Measurements from ENCODE around the gene PRAC1. TPM values are rescaled to one million over a fixed set of nuclear protein-coding genes. Genes with fewer than 3 reads are reported as not detected.

Gene PRAC1
- total and polyA plus RNA-seq, 2 of the 8 experiments (the other 6 are each of a cell fraction or from before 2014, with no cell fraction given): not detected

GRCh38 chr17:48729335-48730239 lies 7.3 kb upstream of the PRAC1 start (continued):
- TF ChIP-seq ASH2L (IDR thresholded peaks at IDR 0.05; ENCODE audit: low read length): no peak
- TF ChIP-seq RNF2 (IDR thresholded peaks at IDR 0.05; ENCODE audit: borderline replicate concordance, low read depth, low read length, missing control alignments, poor library complexity, severe bottlenecking): peak; percentile 84
- no peak for TF ChIP-seq TAF1 (IDR thresholded peaks at IDR 0.05; ENCODE audit: low read depth, low read length)
- TF ChIP-seq CEBPB (IDR thresholded peaks at IDR 0.05; ENCODE audit: low read depth, low read length): no peak
- TF ChIP-seq ZNF274 (IDR thresholded peaks at IDR 0.05; ENCODE audit: borderline replicate concordance, extremely low read depth, low read length): no peak
- TF ChIP-seq ATF3 (IDR thresholded peaks at IDR 0.05; ENCODE audit: insufficient read depth, low read depth, low read length): no peak
